GM12872 (cell line): ENCODE measurements around the gene TFB1M.

Experiments used
- CTCF ChIP-seq: IDR thresholded peaks from 3 replicates; pipeline ENCODE4 v1.5.1; 2011; ENCODE audit warnings: low read depth, mild to moderate bottlenecking, low read length, moderate library complexity; ENCODE audit not compliant: insufficient read depth

TFB1M gene

GRCh38 chr6:155303361-155303870 is 10.9 kb downstream of the TFB1M start:
- no peak for TF ChIP-seq CTCF

- no peak for TF ChIP-seq CTCF
Measured at GRCh38 chr6:155301867-155302266, 12.4 kb downstream of the TFB1M start.

DNA sequence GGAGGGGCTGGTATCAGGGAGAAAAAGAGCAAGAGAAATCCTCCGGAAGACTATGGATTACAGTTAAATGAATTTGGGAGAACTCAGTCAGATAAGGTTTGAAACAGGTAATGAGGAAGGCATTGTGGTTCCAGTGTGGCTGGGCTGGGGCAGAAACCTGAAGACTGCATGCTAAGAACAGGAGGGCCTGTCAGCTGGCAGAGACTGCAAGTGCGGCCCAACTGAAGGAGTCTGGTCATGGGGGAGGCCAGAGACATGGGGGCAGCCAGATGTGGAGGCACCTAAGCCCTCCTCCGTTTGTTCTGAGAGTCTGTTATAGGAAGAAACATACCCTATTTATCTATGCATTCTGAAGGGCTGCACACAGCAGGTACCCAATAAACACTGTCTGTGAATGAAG is 16.6 kb downstream of the TFB1M start:
- no peak for TF ChIP-seq CTCF

DNA sequence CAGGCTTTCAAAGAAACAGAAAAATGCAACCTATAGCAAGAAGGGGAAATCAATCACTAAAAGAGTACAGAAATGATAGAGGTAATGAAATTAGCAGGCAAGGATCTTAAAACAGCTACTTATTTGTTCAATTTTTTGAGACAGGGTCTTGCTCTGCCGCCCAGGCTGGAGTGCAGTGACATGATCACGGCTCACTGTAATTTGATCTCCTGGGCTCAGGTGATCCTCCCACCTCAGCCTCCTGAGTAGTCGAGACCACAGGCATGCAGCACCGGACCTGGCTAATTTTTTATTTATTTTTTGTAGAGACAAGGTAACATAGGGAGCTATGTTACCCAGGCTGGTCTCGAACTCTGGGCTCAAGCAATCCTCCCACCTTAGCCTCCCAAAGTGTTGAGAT is 21.6 kb downstream of the TFB1M start:
- no peak for TF ChIP-seq CTCF

GRCh38 chr6:155291291-155291690 is 23.0 kb downstream of the TFB1M start:
- no peak for TF ChIP-seq CTCF

DNA sequence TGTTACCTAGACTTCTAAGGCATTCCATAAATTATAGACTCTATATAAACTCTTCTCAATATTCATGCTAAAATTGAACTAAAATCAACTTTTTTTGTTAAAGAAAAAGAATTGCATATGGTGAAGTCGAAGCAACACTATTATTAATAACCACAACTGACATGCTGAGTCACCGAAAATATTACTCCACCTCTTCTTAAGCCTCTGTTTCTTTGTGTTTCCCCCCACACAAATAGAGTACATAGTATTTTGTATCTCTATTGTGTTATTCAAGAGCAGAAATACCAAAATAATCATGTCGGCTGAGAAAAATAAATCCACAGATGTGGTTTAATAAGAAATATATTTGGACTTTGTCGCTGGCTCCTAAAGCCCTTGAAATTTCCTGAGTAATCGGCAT is 23.8 kb downstream of the TFB1M start:
- no peak for TF ChIP-seq CTCF

- no peak for TF ChIP-seq CTCF
Measured at GRCh38 chr6:155287762-155288161, 26.5 kb downstream of the TFB1M start.

GRCh38 chr6:155284775-155285174 is 29.5 kb downstream of the TFB1M start:
- TF ChIP-seq CTCF, result no peak
